A549 (cell line): ENCODE results near the gene P2RX6. TPM values are rescaled to one million over a fixed set of nuclear protein-coding genes. Genes with fewer than 3 reads are reported as not detected.
"Not testable (repeated sequence)": the region's sequence is repeated elsewhere in the genome, so short reads cannot be mapped to it uniquely, and the experiment has no call there.

Source experiments
- ATAC-seq, 2 experiments: fragments of 200-7000 bp in 1 of 2; fragments of >200 bp in 1 of 2; cut with Nextera tagmentation in 1 of 2; cut with Tn5 transposase in 1 of 2; 3 replicates each; pipeline versions ENCODE4 v1.8.0 to v1.9.1; 2018 to 2020; ENCODE audit warnings: mild to moderate bottlenecking in 1 of 2, moderate library complexity in 1 of 2
- CTCF ChIA-PET: fragments of 300-600 bp; sonication (Branson Sonifier 250); formaldehyde crosslinking; extraction: SDS; loops from one replicate; lab custom pipeline; 2021; ENCODE audit warnings: antibody characterized with exemption, inconsistent platforms; lab: Yijun Ruan, JAX
- POLR2A ChIA-PET: fragments of 350-600 bp; formaldehyde crosslinking; extraction: SDS; loops from one replicate; lab custom pipeline; 2021; ENCODE audit warnings: antibody characterized with exemption, inconsistent platforms; lab: Yijun Ruan, JAX
- DNase-seq, 2 experiments: peaks; one replicate each; pipeline versions ENCODE4 v3.0.0 to v3.0.0-alpha.2; 2011 to 2016; ENCODE audit warnings: low read depth in 1 of 2, low spot score in 1 of 2
- FAIRE-seq: peaks from 2 replicates; lab custom pipeline; 2011; peaks lifted over from hg19 to GRCh38; lab: Jason Lieb, UNC
- H3K27ac ChIP-seq, 2 experiments: fragments of >200 bp; sonication (Bioruptor Twin); formaldehyde crosslinking; 3 replicates each; pipeline ENCODE4 v1.5.1; 2016 to 2017
- H3K4me1 ChIP-seq: fragments of >200 bp; sonication (Bioruptor Twin); formaldehyde crosslinking; 3 replicates; pipeline ENCODE4 v1.6.1; 2016
- H3K4me2 ChIP-seq: fragments of >200 bp; sonication (Bioruptor Twin); formaldehyde crosslinking; 3 replicates; pipeline ENCODE4 v1.6.1; 2016
- H3K4me3 ChIP-seq: fragments of >200 bp; sonication (Bioruptor Twin); formaldehyde crosslinking; 3 replicates; pipeline ENCODE4 v1.5.1; 2016
- H3K9me3 ChIP-seq: fragments of >200 bp; sonication (Bioruptor Twin); formaldehyde crosslinking; 3 replicates; pipeline ENCODE4 v1.6.1; 2016
- CBX2 ChIP-seq: fragments of 200-600 bp; sonication (generic); IDR thresholded peaks from 2 replicates; pipeline ENCODE4 v1.6.1; 2016; ENCODE audit warnings: low read depth, mild to moderate bottlenecking, borderline replicate concordance
- CBX8 ChIP-seq: fragments of 200-600 bp; sonication (generic); IDR thresholded peaks from 2 replicates; pipeline ENCODE4 v1.6.1; 2016
- CHD4 ChIP-seq: fragments of 200-600 bp; sonication (generic); IDR thresholded peaks from 2 replicates; pipeline ENCODE4 v1.6.1; 2016; ENCODE audit warnings: antibody characterized with exemption, mild to moderate bottlenecking, borderline replicate concordance
- CTCF ChIP-seq: fragments of >200 bp; sonication (Bioruptor Twin); formaldehyde crosslinking; IDR thresholded peaks from 3 replicates; pipeline ENCODE4 v1.5.1; 2016
- EHF ChIP-seq: fragments of 250-450 bp; sonication (Bioruptor Pico); IDR thresholded peaks from 2 replicates; pipeline ENCODE4 v1.5.0; 2020; ENCODE audit warnings: mild to moderate bottlenecking
- EP300 ChIP-seq, 2 experiments: fragments of >200 bp; sonication (Bioruptor Twin); formaldehyde crosslinking; IDR thresholded peaks; 2 replicates in 1 of 2; 3 replicates in 1 of 2; pipeline ENCODE4 v1.6.1; 2016 to 2017
- GATA3 ChIP-seq: IDR thresholded peaks from 2 replicates; pipeline ENCODE4 v1.6.1; 2012; ENCODE audit warnings: borderline replicate concordance
- HDAC2 ChIP-seq: fragments of 200-600 bp; sonication (generic); IDR thresholded peaks from 2 replicates; pipeline ENCODE4 v1.6.1; 2016
- HOXA7 ChIP-seq: fragments of 250-450 bp; sonication (Bioruptor Pico); IDR thresholded peaks from 2 replicates; pipeline ENCODE4 v1.5.0; 2020; ENCODE audit warnings: mild to moderate bottlenecking, moderate library complexity
- MAX ChIP-seq: IDR thresholded peaks from 2 replicates; pipeline ENCODE4 v1.6.1; 2012
- NFE2L2 ChIP-seq: fragments of 150-350 bp; conservative IDR thresholded peaks from 2 replicates; pipeline ENCODE4 v1.6.1; 2014; ENCODE audit warnings: low read length
- REST ChIP-seq: fragments of 200-600 bp; sonication (generic); IDR thresholded peaks from 2 replicates; pipeline ENCODE4 v1.6.1; 2016; ENCODE audit warnings: antibody characterized with exemption, mild to moderate bottlenecking, moderate library complexity
- USF2 ChIP-seq: fragments of 450-650 bp; IDR thresholded peaks from 2 replicates; pipeline ENCODE4 v1.6.1; 2014; ENCODE audit warnings: antibody characterized with exemption
- ZC3H11A ChIP-seq: fragments of 450-650 bp; IDR thresholded peaks from 2 replicates; pipeline ENCODE4 v1.6.1; 2014; ENCODE audit warnings: antibody characterized with exemption, mild to moderate bottlenecking
- ZNF302 ChIP-seq: fragments of 250-450 bp; sonication (Bioruptor Pico); IDR thresholded peaks from 2 replicates; pipeline ENCODE4 v1.9.0; 2021; ENCODE audit warnings: inconsistent platforms, mild to moderate bottlenecking, moderate library complexity
- WGBS: methylation state at CpG from one replicate; pipeline ENCODE4 v1.1.6; 2017; ENCODE audit errors: missing lambda C conversion rate; 5-methylcytosine and 5-hydroxymethylcytosine counted together
- polyA plus RNA-seq, 4 experiments: library from polyadenylated mRNA; depleted of rRNA in 3 of 4; stranded (reverse); fragments of >200 nt; fragmentation: RNase III in 1 of 4; extraction: RNeasy Plus Mini Kit Qiagen cat#74134 plus additional on column Dnase treatment in 1 of 4; gene quantifications; 2 replicates in 3 of 4; 3 replicates in 1 of 4; pipeline ENCODE4 v1.2.3, GENCODE V29; 2011 to 2017

The P2RX6 gene
- polyA plus RNA-seq, 2 of the 4 experiments (the other 2 are of a cell fraction), result 0.67 to 0.92 TPM

GRCh38 chr22:20968281-20968977 is 46.5 kb upstream of the P2RX6 start:
- TF ChIP-seq NFE2L2 (no peak), CHD4 (no peak), EP300 (IDR thresholded peaks at IDR 0.05) (no peak), ZNF302 (CRISPR knock-in tag) (no peak), EHF (CRISPR knock-in tag) (no peak), CBX2 (no peak), HDAC2 (no peak), HOXA7 (CRISPR knock-in tag) (no peak), USF2 (no peak), GATA3 (no peak), CTCF (no peak), MAX (no peak), CBX8 (no peak), REST (no peak)
- TF ChIP-seq, all 56 proteins: peak for 0

GRCh38 chr22:20970939-20971657 is 43.9 kb upstream of the P2RX6 start:
- no peak for DNase-seq
- POLR2A ChIA-PET, result interaction anchor here (1.5 to 3.0 kb wide), 2 partner anchors 11 to 13 kb away, joined by 9 to 12 read pairs; partner anchors contain the start of gene LZTR1
- Histone ChIP-seq H3K4me3 (no peak overlapping the region), H3K4me2 (no peak overlapping the region), H3K4me1 (no peaks in the 10 kb centered on the region)
- TF ChIP-seq ZC3H11A, result no peak
- TF ChIP-seq, all 56 proteins: peak for 0
- Histone ChIP-seq H3K9me3 (no peaks in the 10 kb centered on the region), H3K27ac (no peak overlapping the region)
- ATAC-seq, result no peak
- 78% methylated on average over 4 of the region's 4 CpGs for WGBS
- CTCF ChIA-PET, result interaction anchor here (1.1 to 3.6 kb wide), 5 partner anchors 9 to 86 kb away, joined by 4 to 24 read pairs (median 7); partner anchors contain the start of gene LZTR1
- FAIRE-seq, result no peak

More at GRCh38 chr22:20968281-20968977, 46.5 kb upstream of the P2RX6 start:
- Histone ChIP-seq H3K27ac (no peak overlapping the region), H3K4me3 (no peak overlapping the region), H3K9me3 (no peaks in the 10 kb centered on the region), H3K4me2 (no peak overlapping the region), H3K4me1 (no peaks in the 10 kb centered on the region)
- 92% methylated on average over 4 of the region's 7 CpGs for WGBS
- no peak for FAIRE-seq
- ChIA-PET POLR2A (interaction anchor here (1.3 kb wide), 1 partner anchor 14 kb away, joined by 4 read pairs; the partner anchor contains the start of gene LZTR1), CTCF (interaction anchor here (0.7 to 1.8 kb wide), 3 partner anchors 10 to 83 kb away, joined by 3 to 6 read pairs (median 3); partner anchors contain the start of gene LZTR1)
- DNase-seq, result no peak
- no peak for ATAC-seq

- not testable (repeated sequence) for H3K4me2 ChIP-seq, ATAC-seq, H3K9me3 ChIP-seq, DNase-seq, H3K4me3 ChIP-seq, FAIRE-seq, H3K4me1 ChIP-seq, H3K27ac ChIP-seq
- POLR2A ChIA-PET, result interaction anchor here (1.5 to 3.0 kb wide), 2 partner anchors 9 to 14 kb away, joined by 9 to 12 read pairs; partner anchors contain the start of gene LZTR1
- CTCF ChIA-PET, result interaction anchor here (0.6 to 3.6 kb wide), 7 partner anchors 10 to 131 kb away, joined by 3 to 24 read pairs (median 4); partner anchors contain the start of gene LZTR1
- WGBS, result 88% methylated on average over 10 of the region's 11 CpGs
Measured at GRCh38 chr22:20972014-20972694, 42.8 kb upstream of the P2RX6 start.
